ENCODE results near the gene TMEM39B. TPM values are rescaled to one million over a fixed set of nuclear protein-coding genes. Genes with fewer than 3 reads are reported as not detected.
A peak's percentile ranks its signal among the peaks of the same experiment; 100 is the strongest.
"Not testable (repeated sequence)": the region's sequence is repeated elsewhere in the genome, so short reads cannot be mapped to it uniquely, and the experiment has no call there.

TMEM39B gene
- total RNA-seq (2014; rRNA removed; shearing (Covaris generic)), result 1.5 and 3.0 TPM in 2 replicates

GRCh38 chr1:32072622-32073298 lies at the start of gene TMEM39B:
Gene TMEM39B (plus strand): TSS chr1:32072939. CDS start chr1:32073048, 109 bp downstream.
- DNase-seq (ENCODE audit: low spot score), result peak; percentile 83

GRCh38 chr1:32023351-32023750 lies 49.4 kb upstream of the TMEM39B start:
- no peak for DNase-seq (ENCODE audit: low spot score)

- no peak for DNase-seq (ENCODE audit: low spot score)
Measured at GRCh38 chr1:32025515-32025914, 47.2 kb upstream of the TMEM39B start.

DNA sequence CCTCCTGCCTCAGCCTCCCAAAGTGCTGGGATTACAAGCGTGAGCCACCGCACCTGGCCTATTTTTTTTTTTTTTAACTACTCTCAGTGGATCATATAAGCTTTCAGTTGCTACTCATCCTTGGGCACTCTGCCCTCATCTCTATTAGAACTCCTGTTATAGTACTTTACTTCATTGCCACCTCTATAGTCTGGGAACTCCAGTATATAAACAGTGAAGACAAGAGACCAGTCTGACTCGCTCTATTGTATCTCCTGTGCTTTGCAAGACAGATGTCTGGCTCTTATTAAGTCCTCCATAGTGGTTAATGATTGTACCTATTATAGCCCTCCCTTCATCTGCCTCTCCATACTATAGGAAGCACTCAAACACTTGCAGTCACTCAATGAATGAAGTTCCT lies 44.0 kb upstream of the TMEM39B start:
- no peak for DNase-seq (ENCODE audit: low spot score)

DNA sequence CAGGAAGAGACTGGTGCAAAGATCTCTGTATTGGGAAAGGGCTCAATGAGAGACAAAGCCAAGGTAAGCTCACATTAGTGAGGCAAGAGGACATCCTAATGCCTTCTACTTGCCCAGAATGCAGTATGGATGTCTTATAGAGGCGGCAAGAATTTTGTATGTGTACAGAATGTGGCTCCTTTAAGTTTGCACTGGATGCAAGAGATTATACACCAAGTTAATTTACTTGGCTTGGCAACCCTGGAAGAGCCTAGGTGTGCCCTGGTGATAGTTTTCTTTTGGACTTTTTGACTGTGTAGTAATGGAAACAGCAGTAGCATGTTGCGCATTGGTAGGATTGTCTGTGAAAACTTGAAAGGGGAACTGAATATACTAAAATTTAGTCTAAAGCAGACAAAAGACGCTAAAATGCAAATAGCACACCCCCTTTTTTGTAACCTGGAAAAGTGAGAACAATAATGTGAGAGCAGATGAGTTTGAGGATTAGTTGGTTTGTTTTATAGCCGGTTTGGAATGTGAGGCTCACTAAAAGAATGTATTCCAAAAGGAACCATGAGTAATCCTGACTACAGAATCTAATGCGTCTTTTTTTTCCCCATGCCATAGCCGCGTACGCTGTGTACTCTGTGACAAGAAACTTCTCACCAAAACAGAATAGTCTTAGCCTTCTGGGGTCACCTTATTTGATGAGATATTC lies 41.0 kb upstream of the TMEM39B start:
- DNase-seq (ENCODE audit: low spot score), result peak; percentile 63

- DNase-seq (ENCODE audit: low spot score), result no peak
Measured at GRCh38 chr1:32032275-32032615, 40.5 kb upstream of the TMEM39B start.

GRCh38 chr1:32035119-32035518 lies 37.6 kb upstream of the TMEM39B start:
- DNase-seq (ENCODE audit: low spot score), result no peak

DNA sequence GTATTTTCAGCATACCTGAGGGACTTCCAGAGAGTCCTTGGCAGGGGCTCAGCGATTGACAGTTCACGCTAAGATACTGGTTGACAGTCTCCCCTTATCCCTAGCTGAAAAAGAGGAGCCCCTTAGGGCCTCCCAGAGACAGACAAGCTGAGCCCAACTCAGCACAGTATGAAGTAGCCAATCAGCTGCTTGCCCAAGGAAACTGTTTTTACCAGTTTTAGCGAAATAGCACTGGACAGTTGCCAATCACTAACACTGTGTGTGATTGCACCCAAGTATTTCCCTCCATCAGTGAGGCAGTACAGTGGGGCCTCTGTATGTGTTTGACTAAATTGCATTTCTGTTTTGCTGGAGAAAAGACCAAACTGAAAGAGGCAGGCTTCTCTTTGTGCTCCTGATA lies 32.0 kb upstream of the TMEM39B start:
- DNase-seq (ENCODE audit: low spot score), result no peak

- DNase-seq (ENCODE audit: low spot score), result no peak
Measured at GRCh38 chr1:32042330-32042729, 30.4 kb upstream of the TMEM39B start.

- no peak for DNase-seq (ENCODE audit: low spot score)
Measured at GRCh38 chr1:32044234-32044633, 28.5 kb upstream of the TMEM39B start.

- DNase-seq (ENCODE audit: low spot score), result no peak
Measured at GRCh38 chr1:32045772-32046171, 27.0 kb upstream of the TMEM39B start.

DNA sequence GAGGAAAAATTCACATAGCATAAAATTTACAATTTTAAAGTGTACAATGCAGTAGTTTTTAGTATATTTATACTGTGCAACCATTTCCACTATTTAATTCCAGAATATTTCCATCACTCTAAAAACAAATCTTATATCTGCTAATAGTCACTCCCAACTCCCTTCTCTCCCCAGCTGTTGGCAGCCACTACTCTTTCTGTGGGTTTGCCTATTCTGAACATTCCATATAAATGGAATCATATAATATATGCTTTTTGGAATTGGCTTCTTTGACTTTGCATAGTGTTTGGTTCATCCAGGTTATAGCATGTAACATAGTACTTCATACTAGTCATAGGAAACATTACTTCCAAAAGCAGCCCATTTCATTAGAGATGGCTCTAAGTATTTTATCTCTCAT lies 25.0 kb upstream of the TMEM39B start:
- no peak for DNase-seq (ENCODE audit: low spot score)

- no peak for DNase-seq (ENCODE audit: low spot score)
Measured at GRCh38 chr1:32048440-32048839, 24.3 kb upstream of the TMEM39B start.

DNA sequence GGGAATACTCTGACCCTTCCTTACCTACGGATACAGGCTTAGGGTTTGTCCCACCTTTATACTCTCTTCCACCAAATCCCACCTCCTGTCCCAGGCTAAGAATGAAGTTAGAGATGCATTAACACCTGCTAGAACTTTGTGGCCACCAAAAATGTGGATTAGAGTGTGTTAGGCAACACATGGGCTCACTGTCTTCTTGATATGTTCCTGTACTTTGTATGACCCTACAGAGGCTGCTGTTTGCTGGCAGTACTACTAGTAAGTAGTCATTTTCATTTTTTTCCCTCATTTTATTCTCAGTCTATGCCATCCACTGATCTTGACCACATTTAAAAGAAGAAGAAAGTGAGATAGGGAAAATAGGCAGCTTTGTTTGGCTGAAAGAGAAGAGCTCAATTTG lies 21.0 kb upstream of the TMEM39B start:
- no peak for DNase-seq (ENCODE audit: low spot score)

- no peak for DNase-seq (ENCODE audit: low spot score)
Measured at GRCh38 chr1:32052887-32053286, 19.9 kb upstream of the TMEM39B start.

DNA sequence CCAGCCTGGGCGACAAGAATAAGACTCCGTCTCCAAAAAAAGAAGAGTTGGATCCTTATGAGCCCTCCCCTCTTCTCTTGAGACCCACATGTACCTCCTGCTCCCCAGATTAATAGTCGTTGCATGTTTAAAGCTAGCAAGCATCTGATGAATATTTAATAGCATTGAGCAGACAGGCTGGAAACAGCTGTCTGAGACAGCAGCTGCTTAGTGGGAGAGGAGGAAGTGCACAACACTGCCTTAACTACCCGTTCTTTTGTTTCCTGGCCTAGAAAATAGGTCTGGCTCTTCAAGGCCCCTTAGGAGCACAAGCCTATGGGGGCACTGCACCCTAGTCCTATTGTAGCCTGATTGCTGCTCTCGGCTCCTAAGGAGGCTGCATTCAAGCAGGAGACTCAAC lies 17.3 kb upstream of the TMEM39B start:
- no peak for DNase-seq (ENCODE audit: low spot score)

DNA sequence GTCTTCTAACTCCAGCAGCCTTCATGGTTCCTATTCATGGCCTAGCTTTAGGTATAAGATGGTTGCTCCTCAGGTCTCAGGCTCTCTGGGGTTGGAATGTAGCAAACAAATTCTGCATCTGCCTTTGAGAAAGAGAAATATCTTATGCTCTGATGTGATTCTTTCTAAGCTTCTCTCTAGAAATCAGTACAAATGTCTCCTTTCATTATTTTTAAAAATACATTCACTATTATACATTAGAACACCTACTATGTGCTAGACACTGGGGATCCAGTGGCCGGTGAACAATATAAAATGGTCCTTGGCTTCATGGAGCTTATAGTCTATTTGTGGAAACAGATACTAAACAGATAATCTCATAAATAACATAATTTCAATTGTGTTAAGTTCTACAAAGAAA lies 16.1 kb upstream of the TMEM39B start:
- no peak for DNase-seq (ENCODE audit: low spot score)

GRCh38 chr1:32060914-32061313 lies 11.8 kb upstream of the TMEM39B start:
- no peak for DNase-seq (ENCODE audit: low spot score)

- no peak for DNase-seq (ENCODE audit: low spot score)
Measured at GRCh38 chr1:32062867-32063230, 9.9 kb upstream of the TMEM39B start.

- peak; percentile 36 for DNase-seq (ENCODE audit: low spot score)
Measured at GRCh38 chr1:32063261-32063681, 9.5 kb upstream of the TMEM39B start.

GRCh38 chr1:32065613-32066488 lies 6.9 kb upstream of the TMEM39B start:
- DNase-seq (ENCODE audit: low spot score), result not testable (repeated sequence)

DNA sequence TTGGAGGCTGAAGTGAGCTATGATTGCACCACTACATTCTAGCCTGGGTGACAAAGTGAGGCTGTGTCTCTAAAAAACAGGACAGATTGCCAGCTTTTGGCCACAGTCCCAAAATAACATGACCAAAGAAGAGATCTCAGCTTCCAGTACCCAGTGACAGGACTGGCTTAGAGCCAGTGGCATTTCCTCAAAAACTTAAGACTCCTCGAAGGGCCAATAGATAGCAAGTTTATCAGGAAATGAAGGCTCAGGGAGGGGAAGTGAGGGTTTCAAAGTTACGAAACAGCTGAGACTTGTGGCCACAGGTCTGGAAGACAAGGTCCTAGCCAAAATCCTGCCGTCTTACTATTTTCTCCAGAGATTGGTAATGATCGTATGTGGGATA lies 6.3 kb upstream of the TMEM39B start:
- DNase-seq (ENCODE audit: low spot score), result peak; percentile 80
